GM18498 (cell line): ENCODE data around the gene UBL4A.
A peak's percentile ranks its signal among the peaks of the same experiment; 100 is the strongest.

Experiments
- ATAC-seq: cut with Tn5 transposase; IDR thresholded peaks from one replicate; pipeline ENCODE4 v1.9.1; 2021; ENCODE audit warnings: mild to moderate bottlenecking, moderate library complexity; ENCODE audit not compliant: unreplicated experiment

UBL4A gene

GRCh38 chrX:154486396-154487207 is at the start of gene UBL4A:
TSS of gene UBL4A (minus strand) at chrX:154486615. CDS start at chrX:154486584, 31 bp downstream.
- ATAC-seq, result no peak

- no peak for ATAC-seq
Observed at GRCh38 chrX:154535892-154536291, 49.5 kb upstream of the UBL4A start.

GRCh38 chrX:154534526-154535322 is 48.3 kb upstream of the UBL4A start:
- ATAC-seq, result peak; percentile 87

GRCh38 chrX:154532690-154533089 is 46.3 kb upstream of the UBL4A start:
- no peak for ATAC-seq

- no peak for ATAC-seq
Observed at GRCh38 chrX:154531626-154532025, 45.2 kb upstream of the UBL4A start.

- ATAC-seq, result no peak
Observed at GRCh38 chrX:154530286-154530685, 43.9 kb upstream of the UBL4A start.

- no peak for ATAC-seq
Observed at GRCh38 chrX:154529206-154529612, 42.8 kb upstream of the UBL4A start.

GRCh38 chrX:154526901-154527675 is 40.7 kb upstream of the UBL4A start:
- ATAC-seq, result peak; percentile 81

- no peak for ATAC-seq
Observed at GRCh38 chrX:154525606-154526490, 39.4 kb upstream of the UBL4A start.

GRCh38 chrX:154519389-154519788 is 33.0 kb upstream of the UBL4A start:
- ATAC-seq, result no peak

- ATAC-seq, result no peak
Observed at GRCh38 chrX:154517101-154517781, 30.8 kb upstream of the UBL4A start.

GRCh38 chrX:154516656-154517100 is 30.3 kb upstream of the UBL4A start:
- peak; percentile 3 for ATAC-seq

- ATAC-seq, result peak; percentile 93
Observed at GRCh38 chrX:154515966-154516655, 29.7 kb upstream of the UBL4A start, which contains the start of gene FAM3A. TSS of gene FAM3A (minus strand) at chrX:154516232. CDS start at chrX:154515772, 460 bp downstream.

- peak; percentile 3 for ATAC-seq
Observed at GRCh38 chrX:154515090-154515965, 28.9 kb upstream of the UBL4A start.

GRCh38 chrX:154513716-154514115 is 27.3 kb upstream of the UBL4A start:
- ATAC-seq, result no peak

GRCh38 chrX:154512879-154513553 is 26.6 kb upstream of the UBL4A start:
- ATAC-seq, result no peak

- ATAC-seq, result no peak
Observed at GRCh38 chrX:154511761-154512160, 25.3 kb upstream of the UBL4A start.
